GM10266 (cell line): ENCODE measurements around the gene MVK.

Experiments
- DNase-seq: peaks from one replicate; pipeline ENCODE4 v3.0.0; 2012; ENCODE audit errors: extremely low spot score
- TF ChIP-seq, protein P1 (sequence below): IDR thresholded peaks from 2 replicates; pipeline ENCODE4 v1.5.1; 2012; ENCODE audit warnings: mild to moderate bottlenecking, low read depth; ENCODE audit not compliant: control insufficient read depth, insufficient read depth; ENCODE audit errors: missing control alignments

The MVK gene

DNA sequence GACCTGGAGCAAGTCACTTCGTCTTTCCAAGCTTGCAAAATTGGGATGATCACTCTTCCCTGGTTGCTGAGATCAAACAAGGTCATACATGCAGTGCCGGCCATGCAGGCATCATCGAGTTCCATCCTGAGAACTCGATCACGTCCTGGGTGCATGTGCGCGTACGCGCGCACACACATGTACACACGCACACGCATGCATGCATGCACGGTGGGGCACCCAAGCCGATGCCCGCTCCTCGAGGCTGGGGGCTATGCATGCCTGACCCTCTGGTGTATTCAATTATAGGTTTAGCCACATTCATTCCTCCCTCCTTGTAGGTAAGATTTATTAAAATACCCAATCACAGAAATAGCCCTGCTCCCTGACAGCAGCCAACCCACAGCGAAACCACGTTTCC is 26.3 kb upstream of the MVK start:
- TF ChIP-seq, protein P1, sequence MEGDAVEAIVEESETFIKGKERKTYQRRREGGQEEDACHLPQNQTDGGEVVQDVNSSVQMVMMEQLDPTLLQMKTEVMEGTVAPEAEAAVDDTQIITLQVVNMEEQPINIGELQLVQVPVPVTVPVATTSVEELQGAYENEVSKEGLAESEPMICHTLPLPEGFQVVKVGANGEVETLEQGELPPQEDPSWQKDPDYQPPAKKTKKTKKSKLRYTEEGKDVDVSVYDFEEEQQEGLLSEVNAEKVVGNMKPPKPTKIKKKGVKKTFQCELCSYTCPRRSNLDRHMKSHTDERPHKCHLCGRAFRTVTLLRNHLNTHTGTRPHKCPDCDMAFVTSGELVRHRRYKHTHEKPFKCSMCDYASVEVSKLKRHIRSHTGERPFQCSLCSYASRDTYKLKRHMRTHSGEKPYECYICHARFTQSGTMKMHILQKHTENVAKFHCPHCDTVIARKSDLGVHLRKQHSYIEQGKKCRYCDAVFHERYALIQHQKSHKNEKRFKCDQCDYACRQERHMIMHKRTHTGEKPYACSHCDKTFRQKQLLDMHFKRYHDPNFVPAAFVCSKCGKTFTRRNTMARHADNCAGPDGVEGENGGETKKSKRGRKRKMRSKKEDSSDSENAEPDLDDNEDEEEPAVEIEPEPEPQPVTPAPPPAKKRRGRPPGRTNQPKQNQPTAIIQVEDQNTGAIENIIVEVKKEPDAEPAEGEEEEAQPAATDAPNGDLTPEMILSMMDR = no peak

DNA sequence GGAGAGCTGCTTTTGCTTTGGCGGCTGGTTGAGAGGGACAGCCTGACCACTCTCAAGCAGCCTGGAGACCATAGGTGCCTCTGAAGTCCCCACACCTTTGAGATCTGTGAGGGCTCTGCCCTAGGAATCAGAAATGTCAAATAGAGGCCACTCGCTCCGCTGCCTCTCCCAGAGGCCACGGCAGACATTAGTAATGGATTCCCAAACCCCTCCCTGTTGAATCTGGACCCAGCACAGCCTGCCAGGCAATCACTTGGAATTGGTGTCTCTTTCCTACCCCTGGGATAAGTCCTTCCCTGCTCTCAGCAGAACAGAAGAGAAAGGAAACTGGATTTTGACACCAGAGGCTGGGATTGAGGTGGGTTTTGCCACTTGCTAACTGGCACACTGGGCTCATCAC is 25.3 kb upstream of the MVK start:
- TF ChIP-seq, protein P1 = no peak
- no peak for DNase-seq

More for the DNA sequence above, 26.3 kb upstream of the MVK start:
- no peak for DNase-seq

DNA sequence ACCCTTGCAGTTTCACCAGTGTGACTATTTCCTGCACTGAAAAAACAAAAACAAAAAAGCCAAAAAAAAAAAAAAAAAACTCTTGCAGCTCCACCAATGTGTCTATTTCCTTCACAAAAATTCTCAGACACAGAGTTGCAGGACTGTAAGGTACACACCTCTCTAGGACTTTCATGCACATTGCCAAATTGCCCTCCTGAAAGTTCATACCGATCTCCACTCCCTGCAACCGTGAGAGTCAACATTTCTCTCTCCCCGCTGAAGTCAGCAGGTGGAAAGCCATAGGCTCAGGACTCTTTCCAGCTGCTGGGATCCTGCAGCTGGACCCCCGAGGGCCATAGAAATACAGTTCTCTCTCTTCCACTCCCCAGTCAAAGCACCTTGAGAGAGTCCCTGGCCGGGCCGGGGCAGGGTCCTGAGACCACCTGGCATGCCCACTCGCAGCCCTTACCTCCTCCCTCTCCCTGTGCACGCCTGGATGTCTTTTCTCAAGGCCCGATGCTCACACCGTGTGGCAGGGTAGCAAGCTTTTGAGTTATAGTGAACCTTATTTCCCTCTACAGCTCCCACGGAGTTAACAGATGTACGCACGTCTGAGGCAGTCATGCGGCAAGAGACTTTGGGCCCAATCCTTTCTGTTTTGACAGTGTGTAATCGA is 23.9 kb upstream of the MVK start:
- no peak for DNase-seq
- TF ChIP-seq, protein P1 = no peak

DNA sequence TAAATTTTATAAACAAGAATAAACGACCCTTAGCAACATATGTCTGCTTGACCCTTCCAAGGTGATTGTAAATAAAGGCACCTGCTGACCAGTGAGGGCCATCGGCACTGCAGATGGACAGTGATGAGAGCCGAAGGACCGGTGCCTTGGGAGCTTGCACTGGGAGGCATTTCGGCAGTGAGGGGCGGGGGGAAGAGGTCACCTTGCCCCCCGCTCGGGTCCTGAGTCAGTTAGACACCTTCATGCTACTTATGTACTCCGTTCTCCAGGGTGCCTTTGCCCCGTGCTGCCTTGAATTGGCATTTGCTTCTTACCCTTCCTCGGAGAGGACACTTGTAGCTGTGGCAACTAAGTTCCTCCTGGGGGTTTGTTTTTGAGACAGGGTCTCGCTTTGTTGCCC is 23.3 kb upstream of the MVK start:
- TF ChIP-seq, protein P1 = no peak
- DNase-seq = no peak

DNA sequence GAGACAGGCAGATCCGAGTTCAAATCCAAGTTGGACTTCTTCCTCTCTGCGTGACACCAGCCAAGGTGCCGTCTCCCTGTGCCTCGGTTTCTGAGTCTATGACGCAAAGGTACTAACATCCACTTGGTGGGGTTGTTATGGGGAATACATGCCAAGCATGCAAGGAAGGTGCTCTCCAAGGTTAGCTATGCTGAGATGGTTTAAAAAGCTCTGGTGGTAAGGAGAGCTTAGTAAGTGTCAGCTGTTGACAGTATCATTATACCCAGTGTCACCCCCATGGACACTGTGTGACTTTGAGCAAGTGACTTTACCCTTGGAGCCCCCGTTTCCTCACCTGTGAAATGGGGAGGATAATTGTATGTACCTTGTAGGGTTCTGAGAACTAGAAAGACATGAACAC is 22.5 kb upstream of the MVK start:
- TF ChIP-seq, protein P1 = no peak
- no peak for DNase-seq

DNA sequence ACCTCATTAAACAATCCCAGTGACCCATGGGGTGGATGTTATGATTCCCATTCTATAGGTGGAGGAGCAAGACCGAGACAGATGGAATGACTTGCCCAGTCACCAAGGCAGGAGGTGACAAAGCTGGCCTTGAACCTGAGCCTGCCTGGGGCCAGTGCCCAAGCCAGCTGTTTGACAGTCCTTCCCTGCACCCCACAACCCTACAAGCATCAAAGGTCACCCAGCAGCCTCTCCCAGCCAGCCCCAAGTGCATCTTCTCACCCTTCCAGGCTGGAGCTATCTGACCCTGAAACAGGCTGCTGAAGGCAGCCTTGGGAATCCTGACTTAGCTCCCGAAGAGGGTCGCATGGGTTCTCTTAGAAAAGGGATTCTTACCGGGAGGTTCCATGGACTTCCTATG is 20.6 kb upstream of the MVK start:
- DNase-seq = no peak
- TF ChIP-seq, protein P1 = no peak

DNA sequence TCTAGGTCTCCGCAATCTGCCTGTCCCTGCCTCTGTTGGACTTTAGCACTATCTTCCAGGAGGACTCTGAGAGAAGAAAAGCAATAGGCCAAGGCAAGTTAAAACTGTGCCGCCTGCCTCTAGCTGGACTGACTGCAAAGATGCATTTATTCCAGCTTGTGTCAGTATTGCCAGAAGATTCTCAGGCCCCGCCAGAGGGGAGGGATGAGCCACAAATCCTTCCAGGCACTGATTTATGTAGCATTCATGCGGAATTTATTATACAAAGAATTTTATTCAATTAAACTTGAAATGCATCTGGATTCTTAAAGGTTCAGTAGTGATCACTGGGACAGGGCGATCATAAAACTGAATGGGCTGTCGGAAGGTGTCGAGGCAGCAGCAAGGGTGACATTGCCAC is 20.1 kb upstream of the MVK start:
- no peak for DNase-seq
- TF ChIP-seq, protein P1 = no peak
